GOT3 (cell line): ENCODE data around the gene VPS45.

Experiments used
- DNase-seq: peaks from one replicate; lab custom pipeline; 2025; ENCODE audit warnings: mixed read lengths; lab: John Stamatoyannopoulos, UW

Gene VPS45

GRCh38 chr1:150192012-150192411, 124.4 kb downstream of the VPS45 start:
- no peak for DNase-seq

- DNase-seq: no peak
Measured at GRCh38 chr1:150194381-150195031, 126.9 kb downstream of the VPS45 start.
